Measurements from ENCODE around the gene HSPA8.

The HSPA8 gene

DNA sequence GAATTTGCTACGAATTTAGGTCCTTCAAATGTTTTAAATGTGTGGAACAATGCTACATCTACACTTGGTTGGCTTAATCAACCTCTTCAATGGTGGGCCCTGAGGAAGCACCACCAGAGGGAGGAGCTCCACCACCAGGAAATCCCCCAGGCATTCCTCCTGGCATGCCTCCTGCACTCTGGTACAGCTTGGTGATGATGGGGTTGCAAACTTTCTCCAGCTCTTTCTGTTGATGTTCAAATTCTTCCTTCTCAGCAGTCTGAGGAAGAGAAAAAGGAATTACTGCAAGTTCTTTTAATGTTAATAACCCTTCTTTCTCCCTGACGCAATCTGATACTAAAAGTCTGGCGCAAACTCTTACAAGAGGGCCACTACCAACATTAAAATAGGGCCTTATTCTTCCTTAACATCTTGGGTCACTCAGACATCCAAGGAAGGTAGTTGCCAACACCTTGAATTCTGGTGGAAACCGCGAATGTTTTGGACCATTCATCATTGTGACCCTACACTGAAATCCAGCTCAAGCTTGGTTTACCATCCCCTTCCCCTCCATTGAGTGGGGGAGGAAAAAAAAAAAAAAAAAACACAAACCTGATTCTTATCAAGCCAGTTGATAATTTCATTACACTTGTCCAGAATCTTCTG is 4.2 kb downstream of the HSPA8 start:
- Histone ChIP-seq H3K4me3 (ENCODE audit: low read length) (peak overlapping the region; percentile 98), H3K36me3 (ENCODE audit: control insufficient read depth, low read length) (peaks cover 91% of the 10 kb centered on the region), H4K20me1 (ENCODE audit: control insufficient read depth, insufficient read depth, low read depth, low read length) (peaks cover 35% of the 10 kb centered on the region), H3K4me2 (ENCODE audit: low read length) (peak overlapping the region; percentile 93), H3K27me3 (ENCODE audit: control insufficient read depth, low read length) (no peaks in the 10 kb centered on the region), H3K4me1 (ENCODE audit: control insufficient read depth, low read length) (peaks cover 38% of the 10 kb centered on the region), H3F3A (ENCODE audit: control insufficient read depth, insufficient read depth) (peaks cover 91% of the 10 kb centered on the region), H3K27ac (ENCODE audit: low read depth, low read length) (no peak overlapping the region; the same call in 1 of the 2 replicates), H3K9me3 (ENCODE audit: control insufficient read depth, insufficient read depth, low read length) (no peaks in the 10 kb centered on the region), H3K9me2 (replicated peaks; ENCODE audit: control insufficient read depth, low read length) (no peaks in the 10 kb centered on the region), H3K79me2 (ENCODE audit: control insufficient read depth, low read length) (peaks cover 45% of the 10 kb centered on the region)
- TF ChIP-seq, protein P1, sequence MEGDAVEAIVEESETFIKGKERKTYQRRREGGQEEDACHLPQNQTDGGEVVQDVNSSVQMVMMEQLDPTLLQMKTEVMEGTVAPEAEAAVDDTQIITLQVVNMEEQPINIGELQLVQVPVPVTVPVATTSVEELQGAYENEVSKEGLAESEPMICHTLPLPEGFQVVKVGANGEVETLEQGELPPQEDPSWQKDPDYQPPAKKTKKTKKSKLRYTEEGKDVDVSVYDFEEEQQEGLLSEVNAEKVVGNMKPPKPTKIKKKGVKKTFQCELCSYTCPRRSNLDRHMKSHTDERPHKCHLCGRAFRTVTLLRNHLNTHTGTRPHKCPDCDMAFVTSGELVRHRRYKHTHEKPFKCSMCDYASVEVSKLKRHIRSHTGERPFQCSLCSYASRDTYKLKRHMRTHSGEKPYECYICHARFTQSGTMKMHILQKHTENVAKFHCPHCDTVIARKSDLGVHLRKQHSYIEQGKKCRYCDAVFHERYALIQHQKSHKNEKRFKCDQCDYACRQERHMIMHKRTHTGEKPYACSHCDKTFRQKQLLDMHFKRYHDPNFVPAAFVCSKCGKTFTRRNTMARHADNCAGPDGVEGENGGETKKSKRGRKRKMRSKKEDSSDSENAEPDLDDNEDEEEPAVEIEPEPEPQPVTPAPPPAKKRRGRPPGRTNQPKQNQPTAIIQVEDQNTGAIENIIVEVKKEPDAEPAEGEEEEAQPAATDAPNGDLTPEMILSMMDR (IDR thresholded peaks at IDR 0.05; ENCODE audit: low read depth, low read length, poor library complexity, severe bottlenecking) = no peak
- TF ChIP-seq EZH2phosphoT487 (IDR thresholded peaks at IDR 0.05; ENCODE audit: borderline replicate concordance, low read length) = no peak

DNA sequence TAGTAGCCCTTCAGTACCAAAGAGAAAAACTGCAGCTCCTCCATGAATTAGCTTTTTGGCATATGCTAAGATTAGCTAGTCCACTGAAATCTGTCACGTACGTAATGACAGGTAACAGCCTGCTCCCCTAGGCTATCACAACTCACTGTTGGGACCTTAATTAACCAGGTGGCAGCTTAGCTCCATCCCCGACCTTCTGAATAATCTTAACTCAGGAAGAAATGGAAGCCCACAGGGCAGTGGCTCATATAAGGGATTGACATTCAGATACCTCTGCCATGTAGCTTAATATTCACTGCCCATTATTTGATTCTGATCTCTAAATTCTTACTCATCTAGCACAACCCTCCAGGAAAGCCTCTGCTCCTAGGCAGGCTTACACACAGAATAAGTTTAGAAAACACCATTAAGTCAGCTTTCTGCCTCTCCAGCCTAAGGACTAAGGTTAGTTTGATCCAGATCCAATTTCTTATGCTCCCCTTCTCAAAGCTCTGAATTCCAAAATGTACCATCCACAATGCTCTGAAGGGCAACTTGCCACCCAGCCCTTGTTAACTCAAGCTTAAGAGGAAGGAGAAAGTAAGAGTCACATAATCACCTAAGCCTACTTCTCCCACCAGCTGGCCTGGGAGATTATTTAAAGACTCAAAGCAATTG is 5.0 kb downstream of the HSPA8 start:
- H3K4me2 ChIP-seq (ENCODE audit: low read length) = peak overlapping the region; percentile 34
- peaks cover 95% of the 10 kb centered on the region for H3F3A ChIP-seq (ENCODE audit: control insufficient read depth, insufficient read depth)
- peaks cover 35% of the 10 kb centered on the region for H4K20me1 ChIP-seq (ENCODE audit: control insufficient read depth, insufficient read depth, low read depth, low read length)
- H3K79me2 ChIP-seq (ENCODE audit: control insufficient read depth, low read length) = peaks cover 41% of the 10 kb centered on the region
- no peak overlapping the region for H3K27ac ChIP-seq (ENCODE audit: low read depth, low read length)
- peaks cover 88% of the 10 kb centered on the region for H3K36me3 ChIP-seq (ENCODE audit: control insufficient read depth, low read length)
- no peaks in the 10 kb centered on the region for H3K9me3 ChIP-seq (ENCODE audit: control insufficient read depth, insufficient read depth, low read length)
- peaks cover 38% of the 10 kb centered on the region for H3K4me1 ChIP-seq (ENCODE audit: control insufficient read depth, low read length)
- no peaks in the 10 kb centered on the region for H3K27me3 ChIP-seq (ENCODE audit: control insufficient read depth, low read length)
- H3K9me2 ChIP-seq (replicated peaks; ENCODE audit: control insufficient read depth, low read length) = no peaks in the 10 kb centered on the region
- TF ChIP-seq, protein P1 (IDR thresholded peaks at IDR 0.05; ENCODE audit: low read depth, low read length, poor library complexity, severe bottlenecking) = no peak
- no peak for TF ChIP-seq EZH2phosphoT487 (IDR thresholded peaks at IDR 0.05; ENCODE audit: borderline replicate concordance, low read length)
- H3K4me3 ChIP-seq (ENCODE audit: low read length) = no peak overlapping the region

DNA sequence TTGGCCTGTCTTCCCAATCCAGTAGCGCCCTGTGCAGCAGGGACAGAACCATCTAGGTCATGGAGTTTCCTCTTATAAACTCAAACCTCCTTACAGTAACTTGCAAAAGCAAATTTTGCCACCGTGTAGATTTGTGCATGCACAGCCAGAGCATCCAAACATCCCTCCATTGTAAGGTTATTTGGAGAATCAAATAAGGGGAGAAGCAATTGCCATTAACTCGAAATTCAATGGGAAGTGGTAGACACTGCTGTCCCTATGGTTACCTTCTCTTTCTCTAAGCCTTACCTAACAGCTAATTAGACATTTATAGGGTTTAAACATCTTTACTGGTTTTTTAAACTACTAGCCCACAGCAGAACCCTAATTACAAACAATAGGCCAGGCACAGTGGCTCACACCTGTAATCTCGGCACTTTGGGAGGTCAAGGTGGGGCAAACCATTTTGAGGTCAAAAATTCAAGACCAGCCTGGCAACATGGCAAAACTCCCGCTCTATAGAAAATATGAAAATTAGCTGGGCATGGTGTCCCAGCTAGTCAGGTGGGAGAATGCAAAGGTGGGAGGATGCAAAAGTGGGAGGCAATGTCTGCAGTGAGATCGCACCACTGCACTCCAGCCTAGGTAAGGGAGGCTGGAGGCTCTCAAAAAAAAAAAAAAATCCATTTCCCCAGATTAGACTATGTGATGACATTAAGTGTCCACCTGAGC is 6.6 kb downstream of the HSPA8 start:
- H3K36me3 ChIP-seq (ENCODE audit: control insufficient read depth, low read length) = peaks cover 72% of the 10 kb centered on the region
- H3K27ac ChIP-seq (ENCODE audit: low read depth, low read length) = peak overlapping the region; percentile 35
- no peaks in the 10 kb centered on the region for H3K27me3 ChIP-seq (ENCODE audit: control insufficient read depth, low read length)
- peaks cover 82% of the 10 kb centered on the region for H3F3A ChIP-seq (ENCODE audit: control insufficient read depth, insufficient read depth)
- peaks cover 25% of the 10 kb centered on the region for H3K79me2 ChIP-seq (ENCODE audit: control insufficient read depth, low read length)
- peaks cover 35% of the 10 kb centered on the region for H3K4me1 ChIP-seq (ENCODE audit: control insufficient read depth, low read length)
- peaks cover 20% of the 10 kb centered on the region for H4K20me1 ChIP-seq (ENCODE audit: control insufficient read depth, insufficient read depth, low read depth, low read length)
- no peak overlapping the region for H3K4me3 ChIP-seq (ENCODE audit: low read length)
- no peaks in the 10 kb centered on the region for H3K9me2 ChIP-seq (replicated peaks; ENCODE audit: control insufficient read depth, low read length)
- H3K9me3 ChIP-seq (ENCODE audit: control insufficient read depth, insufficient read depth, low read length) = no peaks in the 10 kb centered on the region
- TF ChIP-seq EZH2phosphoT487 (IDR thresholded peaks at IDR 0.05; ENCODE audit: borderline replicate concordance, low read length) = no peak
- TF ChIP-seq, protein P1 (IDR thresholded peaks at IDR 0.05; ENCODE audit: low read depth, low read length, poor library complexity, severe bottlenecking) = no peak
- peak overlapping the region; percentile 20; the same call in 1 of the 2 replicates for H3K4me2 ChIP-seq (ENCODE audit: low read length)
